COLO829 (cell line): ENCODE results near the gene PC.

Source experiments
- DNase-seq: peaks from one replicate; pipeline ENCODE4 v3.0.0; 2012; ENCODE audit warnings: low spot score

Gene PC

GRCh38 chr11:66909181-66909580 lies 49.0 kb downstream of the PC start:
- no peak for DNase-seq

GRCh38 chr11:66907751-66908630 lies 50.2 kb downstream of the PC start:
- no peak for DNase-seq

GRCh38 chr11:66906061-66906733 lies 52.0 kb downstream of the PC start:
- peak; percentile 40 for DNase-seq

- no peak for DNase-seq
Measured at GRCh38 chr11:66905631-66906030, 52.6 kb downstream of the PC start.

GRCh38 chr11:66904981-66905521 lies 53.1 kb downstream of the PC start:
- DNase-seq: no peak

GRCh38 chr11:66904561-66904960 lies 53.6 kb downstream of the PC start:
- no peak for DNase-seq

GRCh38 chr11:66904055-66904454 lies 54.1 kb downstream of the PC start:
- DNase-seq: no peak

- no peak for DNase-seq
Measured at GRCh38 chr11:66902486-66903177, 55.6 kb downstream of the PC start.

GRCh38 chr11:66901964-66902390 lies 56.2 kb downstream of the PC start:
- DNase-seq: no peak

GRCh38 chr11:66894141-66894540 lies 64.0 kb downstream of the PC start:
- DNase-seq: no peak

GRCh38 chr11:66892911-66893310 lies 65.3 kb downstream of the PC start:
- DNase-seq: no peak

GRCh38 chr11:66891851-66892660 lies 66.1 kb downstream of the PC start:
- peak; percentile 75 for DNase-seq

- DNase-seq: no peak
Measured at GRCh38 chr11:66889960-66890359, 68.2 kb downstream of the PC start.

GRCh38 chr11:66888282-66888681 lies 69.9 kb downstream of the PC start:
- DNase-seq: no peak

- DNase-seq: no peak
Measured at GRCh38 chr11:66887526-66887925, 70.7 kb downstream of the PC start.

- no peak for DNase-seq
Measured at GRCh38 chr11:66886671-66887221, 71.4 kb downstream of the PC start.

- DNase-seq: no peak
Measured at GRCh38 chr11:66885950-66886440, 72.2 kb downstream of the PC start.

GRCh38 chr11:66885469-66885868 lies 72.7 kb downstream of the PC start:
- DNase-seq: no peak

GRCh38 chr11:66884443-66884842 lies 73.7 kb downstream of the PC start:
- DNase-seq: no peak

- no peak for DNase-seq
Measured at GRCh38 chr11:66883016-66883965, 74.9 kb downstream of the PC start.
